OCI-LY1 (cell line): ENCODE results near the gene DLG1.

ENCODE experiments used
- H2AFZ ChIP-seq: fragments of 200-600 bp; sonication (generic), shearing (Covaris generic); 2 replicates; pipeline ENCODE4 v1.6.0; 2014; ENCODE audit warnings: antibody characterized with exemption, mild to moderate bottlenecking, low read length
- H3F3A ChIP-seq: fragments of 200-600 bp; sonication (generic), shearing (Covaris generic); 2 replicates; pipeline ENCODE4 v1.6.0; 2014; ENCODE audit warnings: mild to moderate bottlenecking, antibody characterized with exemption, low read length, moderate library complexity; ENCODE audit not compliant: insufficient read depth
- H3K27ac ChIP-seq: fragments of 200-600 bp; sonication (generic); 2 replicates; pipeline ENCODE4 v1.5.1; 2014; ENCODE audit warnings: low read length, mixed run types, mild to moderate bottlenecking, low read depth; ENCODE audit not compliant: poor library complexity, severe bottlenecking
- H3K27me3 ChIP-seq: fragments of 200-600 bp; sonication (generic); 2 replicates; pipeline ENCODE4 v1.6.0; 2014; ENCODE audit warnings: antibody characterized with exemption, mild to moderate bottlenecking, low read length, moderate library complexity; ENCODE audit not compliant: insufficient read depth
- H3K36me3 ChIP-seq: fragments of 200-600 bp; sonication (generic); 2 replicates; pipeline ENCODE4 v1.6.1; 2014; ENCODE audit warnings: mild to moderate bottlenecking, antibody characterized with exemption, low read length, moderate library complexity, mixed read lengths; ENCODE audit not compliant: insufficient read depth
- H3K4me1 ChIP-seq: fragments of 200-600 bp; sonication (generic); 2 replicates; pipeline ENCODE4 v1.5.1; 2014; ENCODE audit warnings: mild to moderate bottlenecking, low read length, moderate library complexity; ENCODE audit not compliant: insufficient read depth, severe bottlenecking
- H3K4me2 ChIP-seq: fragments of 200-600 bp; sonication (generic), shearing (Covaris generic); 2 replicates; pipeline ENCODE4 v1.6.1; 2014; ENCODE audit warnings: low read length
- H3K4me3 ChIP-seq: fragments of 200-600 bp; sonication (generic); 2 replicates; pipeline ENCODE4 v1.5.1; 2014; ENCODE audit warnings: low read length, low read depth, mild to moderate bottlenecking, mixed read lengths; ENCODE audit not compliant: poor library complexity, severe bottlenecking
- H3K79me2 ChIP-seq: fragments of 200-600 bp; shearing (Covaris generic); 2 replicates; pipeline ENCODE4 v1.6.1; 2016; ENCODE audit warnings: mixed run types, low read length, mixed read lengths; ENCODE audit not compliant: insufficient read depth
- H3K9ac ChIP-seq: fragments of 200-600 bp; sonication (generic), shearing (Covaris generic); 2 replicates; pipeline ENCODE4 v1.6.1; 2014; ENCODE audit warnings: mild to moderate bottlenecking, low read length, mixed read lengths
- H3K9me2 ChIP-seq: fragments of 200-600 bp; sonication (generic), shearing (Covaris generic); 2 replicates; pipeline ENCODE4 v1.6.1; 2014; ENCODE audit warnings: low read depth, mild to moderate bottlenecking, low read length, mixed read lengths
- H3K9me3 ChIP-seq: fragments of 200-600 bp; shearing (Covaris generic); 2 replicates; pipeline ENCODE4 v1.6.1; 2014; ENCODE audit warnings: low read length, mixed read lengths
- H4K20me1 ChIP-seq: fragments of 200-600 bp; sonication (generic), shearing (Covaris generic); 2 replicates; pipeline ENCODE4 v1.6.0; 2016; ENCODE audit warnings: mild to moderate bottlenecking, low read length; ENCODE audit not compliant: insufficient read depth
- EZH2 ChIP-seq: fragments of 200-600 bp; sonication (generic), shearing (Covaris generic); IDR thresholded peaks from 2 replicates; pipeline ENCODE4 v1.8.0; 2017; ENCODE audit warnings: borderline replicate concordance, mixed run types, mild to moderate bottlenecking, antibody characterized with exemption, low read length, moderate library complexity, mixed read lengths
- TF ChIP-seq, protein P1 (sequence below): fragments of 200-600 bp; sonication (generic), shearing (Covaris generic); IDR thresholded peaks from 2 replicates; pipeline ENCODE4 v1.5.1; 2017; ENCODE audit warnings: mild to moderate bottlenecking, antibody characterized with exemption, low read length, moderate library complexity, mixed read lengths

Gene DLG1

DNA sequence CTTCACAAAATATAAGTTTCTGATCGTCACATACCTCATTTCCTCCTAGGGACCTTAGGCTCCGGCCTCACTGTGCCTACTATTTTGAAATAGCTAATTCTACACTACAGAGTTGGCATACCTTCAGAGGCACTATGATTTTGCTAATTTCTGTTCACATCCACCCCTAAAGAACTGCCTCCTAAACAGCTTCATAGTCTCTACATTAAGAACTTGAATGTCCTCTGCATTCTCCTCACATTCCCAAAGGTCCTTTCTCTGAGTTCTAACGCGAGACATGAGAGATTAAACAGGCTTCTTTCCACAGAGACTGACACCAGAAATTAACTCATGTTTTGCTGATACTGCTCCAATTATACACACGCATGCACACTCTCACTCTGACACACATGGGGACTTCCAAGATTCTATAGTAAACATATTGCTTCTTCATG is 75.5 kb downstream of the DLG1 start:
- Histone ChIP-seq H3K36me3 (no peaks in the 10 kb centered on the region), H3K27me3 (no peaks in the 10 kb centered on the region), H3K9ac (no peak overlapping the region), H3K79me2 (peaks cover 53% of the 10 kb centered on the region), H3F3A (no peaks in the 10 kb centered on the region), H3K4me1 (peaks cover 19% of the 10 kb centered on the region), H3K4me3 (no peak overlapping the region), H3K4me2 (no peak overlapping the region), H3K9me2 (no peaks in the 10 kb centered on the region), H4K20me1 (no peaks in the 10 kb centered on the region), H2AFZ (no peak overlapping the region), H3K27ac (no peak overlapping the region), H3K9me3 (no peaks in the 10 kb centered on the region)
- TF ChIP-seq EZH2: no peak
- TF ChIP-seq, protein P1, sequence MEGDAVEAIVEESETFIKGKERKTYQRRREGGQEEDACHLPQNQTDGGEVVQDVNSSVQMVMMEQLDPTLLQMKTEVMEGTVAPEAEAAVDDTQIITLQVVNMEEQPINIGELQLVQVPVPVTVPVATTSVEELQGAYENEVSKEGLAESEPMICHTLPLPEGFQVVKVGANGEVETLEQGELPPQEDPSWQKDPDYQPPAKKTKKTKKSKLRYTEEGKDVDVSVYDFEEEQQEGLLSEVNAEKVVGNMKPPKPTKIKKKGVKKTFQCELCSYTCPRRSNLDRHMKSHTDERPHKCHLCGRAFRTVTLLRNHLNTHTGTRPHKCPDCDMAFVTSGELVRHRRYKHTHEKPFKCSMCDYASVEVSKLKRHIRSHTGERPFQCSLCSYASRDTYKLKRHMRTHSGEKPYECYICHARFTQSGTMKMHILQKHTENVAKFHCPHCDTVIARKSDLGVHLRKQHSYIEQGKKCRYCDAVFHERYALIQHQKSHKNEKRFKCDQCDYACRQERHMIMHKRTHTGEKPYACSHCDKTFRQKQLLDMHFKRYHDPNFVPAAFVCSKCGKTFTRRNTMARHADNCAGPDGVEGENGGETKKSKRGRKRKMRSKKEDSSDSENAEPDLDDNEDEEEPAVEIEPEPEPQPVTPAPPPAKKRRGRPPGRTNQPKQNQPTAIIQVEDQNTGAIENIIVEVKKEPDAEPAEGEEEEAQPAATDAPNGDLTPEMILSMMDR: no peak

DNA sequence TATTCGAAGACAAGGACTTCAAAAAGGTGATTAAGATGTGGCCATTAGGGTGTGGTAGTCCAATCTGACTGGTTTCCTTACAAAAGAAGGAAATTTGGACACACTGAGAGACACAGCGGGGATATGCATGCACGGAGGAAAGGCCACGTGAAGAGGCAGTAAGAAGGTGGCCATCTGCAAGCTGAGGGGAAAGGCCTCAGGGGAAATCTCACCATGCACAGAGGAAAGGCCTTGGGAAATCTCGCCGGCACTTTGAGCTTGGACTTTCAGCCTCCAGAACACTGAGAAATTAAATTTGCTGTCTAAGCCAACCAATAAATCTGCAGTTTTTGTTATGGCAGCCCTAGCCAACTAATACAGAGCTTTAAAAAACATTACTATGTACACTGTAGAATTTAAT is 78.8 kb downstream of the DLG1 start:
- H3K9ac ChIP-seq: no peak overlapping the region
- peaks cover 64% of the 10 kb centered on the region for H3K79me2 ChIP-seq
- no peak overlapping the region for H3K4me3 ChIP-seq
- no peaks in the 10 kb centered on the region for H3K9me3 ChIP-seq
- no peaks in the 10 kb centered on the region for H3K27me3 ChIP-seq
- no peaks in the 10 kb centered on the region for H3F3A ChIP-seq
- no peaks in the 10 kb centered on the region for H3K9me2 ChIP-seq
- no peaks in the 10 kb centered on the region for H4K20me1 ChIP-seq
- no peaks in the 10 kb centered on the region for H3K4me1 ChIP-seq
- H3K4me2 ChIP-seq: no peak overlapping the region
- 0 out of 2 replicates have a peak, but pooled peaks cover 4% of the 10 kb centered on the region for H3K36me3 ChIP-seq
- no peak overlapping the region for H2AFZ ChIP-seq
- H3K27ac ChIP-seq: no peak overlapping the region
- no peak for TF ChIP-seq EZH2
- TF ChIP-seq, protein P1: no peak

DNA sequence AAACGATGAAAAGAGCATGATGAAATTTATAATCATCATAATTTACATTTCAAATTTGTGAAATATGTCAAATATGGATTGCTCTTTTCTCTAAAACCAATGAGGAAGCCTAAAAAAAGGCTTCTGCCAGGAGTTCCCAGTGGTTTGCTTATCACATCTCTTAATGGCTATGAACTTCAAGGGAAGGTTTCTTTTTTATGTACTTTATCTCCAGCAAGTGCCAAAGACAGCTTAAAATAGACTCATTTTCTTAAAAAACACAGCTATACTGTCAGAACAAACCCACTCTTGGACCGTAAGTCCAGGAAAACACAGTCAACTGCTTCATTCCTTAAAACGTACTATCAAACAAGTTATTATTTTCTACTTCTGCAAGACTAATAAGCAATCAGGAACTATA is 80.2 kb downstream of the DLG1 start:
- H3K27me3 ChIP-seq: no peaks in the 10 kb centered on the region
- H3K36me3 ChIP-seq: 0 out of 2 replicates have a peak, but pooled peaks cover 4% of the 10 kb centered on the region
- H4K20me1 ChIP-seq: no peaks in the 10 kb centered on the region
- H3K27ac ChIP-seq: no peak overlapping the region
- TF ChIP-seq EZH2: no peak
- TF ChIP-seq, protein P1: no peak
- H2AFZ ChIP-seq: no peak overlapping the region
- H3K4me3 ChIP-seq: no peak overlapping the region
- peaks cover 69% of the 10 kb centered on the region for H3K79me2 ChIP-seq
- H3K4me1 ChIP-seq: no peaks in the 10 kb centered on the region
- no peaks in the 10 kb centered on the region for H3K9me2 ChIP-seq
- H3K9me3 ChIP-seq: peaks cover 3% of the 10 kb centered on the region; the same call in 1 of the 2 replicates
- H3F3A ChIP-seq: no peaks in the 10 kb centered on the region
- H3K4me2 ChIP-seq: no peak overlapping the region
- H3K9ac ChIP-seq: no peak overlapping the region
